ENCODE data around the gene IFT74.

DNA sequence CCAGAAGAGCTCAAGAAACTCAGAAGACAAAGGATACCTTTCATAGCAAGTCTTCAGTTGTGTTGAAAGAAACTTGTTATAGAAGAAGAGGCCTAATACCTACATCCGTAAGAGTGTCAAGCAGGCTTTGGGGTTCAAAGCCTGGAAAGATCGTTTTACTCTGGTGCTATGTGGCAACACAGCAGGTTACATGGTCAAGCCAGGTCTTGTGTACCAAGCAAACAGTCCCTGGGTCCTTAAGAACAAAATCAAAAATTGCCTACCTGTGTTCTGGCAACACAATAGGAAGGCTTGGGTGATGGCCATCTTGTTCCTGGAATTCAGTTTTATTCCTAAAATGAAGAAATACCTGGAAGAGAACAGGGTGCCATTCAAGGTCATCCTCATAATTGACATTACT is 81.3 kb downstream of the IFT74 start:
- TF ChIP-seq, protein P1, sequence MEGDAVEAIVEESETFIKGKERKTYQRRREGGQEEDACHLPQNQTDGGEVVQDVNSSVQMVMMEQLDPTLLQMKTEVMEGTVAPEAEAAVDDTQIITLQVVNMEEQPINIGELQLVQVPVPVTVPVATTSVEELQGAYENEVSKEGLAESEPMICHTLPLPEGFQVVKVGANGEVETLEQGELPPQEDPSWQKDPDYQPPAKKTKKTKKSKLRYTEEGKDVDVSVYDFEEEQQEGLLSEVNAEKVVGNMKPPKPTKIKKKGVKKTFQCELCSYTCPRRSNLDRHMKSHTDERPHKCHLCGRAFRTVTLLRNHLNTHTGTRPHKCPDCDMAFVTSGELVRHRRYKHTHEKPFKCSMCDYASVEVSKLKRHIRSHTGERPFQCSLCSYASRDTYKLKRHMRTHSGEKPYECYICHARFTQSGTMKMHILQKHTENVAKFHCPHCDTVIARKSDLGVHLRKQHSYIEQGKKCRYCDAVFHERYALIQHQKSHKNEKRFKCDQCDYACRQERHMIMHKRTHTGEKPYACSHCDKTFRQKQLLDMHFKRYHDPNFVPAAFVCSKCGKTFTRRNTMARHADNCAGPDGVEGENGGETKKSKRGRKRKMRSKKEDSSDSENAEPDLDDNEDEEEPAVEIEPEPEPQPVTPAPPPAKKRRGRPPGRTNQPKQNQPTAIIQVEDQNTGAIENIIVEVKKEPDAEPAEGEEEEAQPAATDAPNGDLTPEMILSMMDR (tag by site-specific recombination; IDR thresholded peaks at IDR 0.05): no peak
- TF ChIP-seq ZNF623 (tag by site-specific recombination; IDR thresholded peaks at IDR 0.05) (no peak), ZNF561 (tag by site-specific recombination; IDR thresholded peaks at IDR 0.05; ENCODE audit: borderline replicate concordance) (no peak), YY1 (tag by site-specific recombination; IDR thresholded peaks at IDR 0.05) (no peak), SALL2 (tag by site-specific recombination; IDR thresholded peaks at IDR 0.05; ENCODE audit: borderline replicate concordance) (no peak), ZBTB1 (tag by site-specific recombination; IDR thresholded peaks at IDR 0.05) (no peak), ZNF354C (tag by site-specific recombination; IDR thresholded peaks at IDR 0.05; ENCODE audit: borderline replicate concordance, low read depth) (no peak), SETDB1 (IDR thresholded peaks at IDR 0.05; ENCODE audit: insufficient read length, low read length) (no peak), ZNF426 (tag by site-specific recombination; IDR thresholded peaks at IDR 0.05) (no peak), SP2 (tag by site-specific recombination; IDR thresholded peaks at IDR 0.05) (no peak), ZNF501 (tag by site-specific recombination; IDR thresholded peaks at IDR 0.05) (no peak), ZNF768 (tag by site-specific recombination; IDR thresholded peaks at IDR 0.05) (no peak)
- TF ChIP-seq, protein P2, sequence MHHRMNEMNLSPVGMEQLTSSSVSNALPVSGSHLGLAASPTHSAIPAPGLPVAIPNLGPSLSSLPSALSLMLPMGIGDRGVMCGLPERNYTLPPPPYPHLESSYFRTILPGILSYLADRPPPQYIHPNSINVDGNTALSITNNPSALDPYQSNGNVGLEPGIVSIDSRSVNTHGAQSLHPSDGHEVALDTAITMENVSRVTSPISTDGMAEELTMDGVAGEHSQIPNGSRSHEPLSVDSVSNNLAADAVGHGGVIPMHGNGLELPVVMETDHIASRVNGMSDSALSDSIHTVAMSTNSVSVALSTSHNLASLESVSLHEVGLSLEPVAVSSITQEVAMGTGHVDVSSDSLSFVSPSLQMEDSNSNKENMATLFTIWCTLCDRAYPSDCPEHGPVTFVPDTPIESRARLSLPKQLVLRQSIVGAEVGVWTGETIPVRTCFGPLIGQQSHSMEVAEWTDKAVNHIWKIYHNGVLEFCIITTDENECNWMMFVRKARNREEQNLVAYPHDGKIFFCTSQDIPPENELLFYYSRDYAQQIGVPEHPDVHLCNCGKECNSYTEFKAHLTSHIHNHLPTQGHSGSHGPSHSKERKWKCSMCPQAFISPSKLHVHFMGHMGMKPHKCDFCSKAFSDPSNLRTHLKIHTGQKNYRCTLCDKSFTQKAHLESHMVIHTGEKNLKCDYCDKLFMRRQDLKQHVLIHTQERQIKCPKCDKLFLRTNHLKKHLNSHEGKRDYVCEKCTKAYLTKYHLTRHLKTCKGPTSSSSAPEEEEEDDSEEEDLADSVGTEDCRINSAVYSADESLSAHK (tag by site-specific recombination; IDR thresholded peaks at IDR 0.05): no peak

Measured in HEK293 (cell line).